HFF-Myc (cell line): ENCODE results near the gene ESYT3.

Source experiments
- DNase-seq: peaks from one replicate; pipeline ENCODE4 v3.0.0-alpha.2; 2011; ENCODE audit warnings: low read depth; ENCODE audit errors: extremely low read depth
- H3K4me3 ChIP-seq: replicated peaks from 2 replicates; pipeline ENCODE4 v1.5.1; 2011; ENCODE audit warnings: low read depth, mild to moderate bottlenecking, control low read depth, low read length
- TF ChIP-seq, protein P1 (sequence below): IDR thresholded peaks from 2 replicates; pipeline ENCODE4 v1.5.1; 2012; ENCODE audit warnings: mild to moderate bottlenecking, low read depth, low read length, control low read depth; ENCODE audit errors: missing control alignments

The ESYT3 gene

DNA sequence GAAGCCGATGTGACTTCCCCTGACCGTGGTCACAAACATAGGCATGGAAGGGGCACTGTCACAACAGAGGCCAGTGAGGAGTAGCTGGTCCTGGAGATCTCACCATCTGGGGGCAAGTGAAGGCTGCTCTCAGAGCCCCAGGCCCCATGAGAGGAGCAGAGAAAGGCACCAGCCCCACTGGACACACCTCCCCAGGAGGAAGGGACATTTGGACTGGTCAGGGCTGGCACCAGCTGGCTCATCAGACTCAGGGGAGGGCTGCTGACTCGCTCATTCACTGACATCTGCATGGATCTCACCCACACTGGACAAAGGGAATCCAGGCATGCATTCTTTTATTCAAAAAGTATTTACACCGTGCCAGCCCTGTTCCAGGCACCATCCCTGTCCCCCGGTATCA, 26.8 kb downstream of the ESYT3 start:
- no peak for DNase-seq
- TF ChIP-seq, protein P1, sequence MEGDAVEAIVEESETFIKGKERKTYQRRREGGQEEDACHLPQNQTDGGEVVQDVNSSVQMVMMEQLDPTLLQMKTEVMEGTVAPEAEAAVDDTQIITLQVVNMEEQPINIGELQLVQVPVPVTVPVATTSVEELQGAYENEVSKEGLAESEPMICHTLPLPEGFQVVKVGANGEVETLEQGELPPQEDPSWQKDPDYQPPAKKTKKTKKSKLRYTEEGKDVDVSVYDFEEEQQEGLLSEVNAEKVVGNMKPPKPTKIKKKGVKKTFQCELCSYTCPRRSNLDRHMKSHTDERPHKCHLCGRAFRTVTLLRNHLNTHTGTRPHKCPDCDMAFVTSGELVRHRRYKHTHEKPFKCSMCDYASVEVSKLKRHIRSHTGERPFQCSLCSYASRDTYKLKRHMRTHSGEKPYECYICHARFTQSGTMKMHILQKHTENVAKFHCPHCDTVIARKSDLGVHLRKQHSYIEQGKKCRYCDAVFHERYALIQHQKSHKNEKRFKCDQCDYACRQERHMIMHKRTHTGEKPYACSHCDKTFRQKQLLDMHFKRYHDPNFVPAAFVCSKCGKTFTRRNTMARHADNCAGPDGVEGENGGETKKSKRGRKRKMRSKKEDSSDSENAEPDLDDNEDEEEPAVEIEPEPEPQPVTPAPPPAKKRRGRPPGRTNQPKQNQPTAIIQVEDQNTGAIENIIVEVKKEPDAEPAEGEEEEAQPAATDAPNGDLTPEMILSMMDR: no peak

GRCh38 chr3:138461896-138462295, 27.5 kb downstream of the ESYT3 start:
- DNase-seq: no peak
- TF ChIP-seq, protein P1: no peak
- no peak overlapping the region for H3K4me3 ChIP-seq

More for the DNA sequence above, 26.8 kb downstream of the ESYT3 start:
- no peak overlapping the region for H3K4me3 ChIP-seq

DNA sequence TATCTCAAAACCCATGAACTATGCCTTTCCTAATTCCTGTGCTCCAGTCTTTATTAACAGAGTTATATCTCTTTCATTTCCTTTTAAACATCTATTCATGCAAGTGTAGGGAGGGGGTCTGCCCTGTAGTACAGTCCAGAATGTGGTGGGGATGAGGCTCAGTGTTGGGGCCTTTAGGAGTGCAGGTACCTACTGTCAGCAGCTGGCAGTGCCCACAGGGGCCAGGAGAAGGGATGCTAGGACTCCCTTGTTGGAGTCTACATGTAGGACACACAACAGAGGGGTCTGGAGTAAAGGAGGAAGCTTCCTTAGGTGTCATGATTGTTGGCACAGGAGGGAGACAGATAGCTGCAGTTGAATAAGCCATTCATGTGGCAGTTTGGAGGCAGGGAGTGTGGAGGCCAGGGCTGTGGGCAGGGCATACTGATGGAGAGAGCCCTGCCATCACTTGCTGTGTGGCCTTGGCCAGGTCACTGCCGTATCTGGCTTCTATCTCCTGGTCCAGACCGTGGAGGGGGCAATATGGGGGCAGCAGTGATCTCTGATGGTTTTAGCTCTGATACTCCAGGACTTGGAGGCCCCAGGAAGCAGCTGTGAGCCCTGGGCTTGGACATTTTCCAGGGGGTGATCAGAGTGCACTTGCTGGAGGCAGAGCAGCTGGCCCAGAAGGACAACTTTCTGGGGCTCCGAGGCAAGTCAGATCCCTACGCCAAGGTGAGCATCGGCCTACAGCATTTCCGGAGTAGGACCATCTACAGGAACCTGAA, 29.5 kb downstream of the ESYT3 start:
- no peak for DNase-seq
- no peak overlapping the region for H3K4me3 ChIP-seq
- TF ChIP-seq, protein P1: no peak

GRCh38 chr3:138464491-138464860, 30.1 kb downstream of the ESYT3 start:
- TF ChIP-seq, protein P1: no peak
- no peak overlapping the region for H3K4me3 ChIP-seq
- DNase-seq: no peak

- H3K4me3 ChIP-seq: no peak overlapping the region
- no peak for DNase-seq
- TF ChIP-seq, protein P1: no peak
Observed at GRCh38 chr3:138465451-138465850, 31.0 kb downstream of the ESYT3 start.

- H3K4me3 ChIP-seq: no peak overlapping the region
- DNase-seq: no peak
- TF ChIP-seq, protein P1: no peak
Observed at GRCh38 chr3:138465925-138466324, 31.5 kb downstream of the ESYT3 start.

- DNase-seq: no peak
- H3K4me3 ChIP-seq: no peak overlapping the region
- TF ChIP-seq, protein P1: no peak
Observed at GRCh38 chr3:138467931-138468330, 33.5 kb downstream of the ESYT3 start.
